ENCODE results near the gene TOMM34.

Gene TOMM34

GRCh38 chr20:44930517-44931168 lies 29.6 kb downstream of the TOMM34 start:
- DNase-seq (ENCODE audit: low read depth in 2 of 2), result no peak

- no peak for DNase-seq (ENCODE audit: low read depth in 2 of 2)
These were observed 31.6 kb downstream of the TOMM34 start for GRCh38 chr20:44928595-44928994.

GRCh38 chr20:44924541-44924940 lies 35.7 kb downstream of the TOMM34 start:
- DNase-seq (ENCODE audit: low read depth in 2 of 2), result no peak

DNA sequence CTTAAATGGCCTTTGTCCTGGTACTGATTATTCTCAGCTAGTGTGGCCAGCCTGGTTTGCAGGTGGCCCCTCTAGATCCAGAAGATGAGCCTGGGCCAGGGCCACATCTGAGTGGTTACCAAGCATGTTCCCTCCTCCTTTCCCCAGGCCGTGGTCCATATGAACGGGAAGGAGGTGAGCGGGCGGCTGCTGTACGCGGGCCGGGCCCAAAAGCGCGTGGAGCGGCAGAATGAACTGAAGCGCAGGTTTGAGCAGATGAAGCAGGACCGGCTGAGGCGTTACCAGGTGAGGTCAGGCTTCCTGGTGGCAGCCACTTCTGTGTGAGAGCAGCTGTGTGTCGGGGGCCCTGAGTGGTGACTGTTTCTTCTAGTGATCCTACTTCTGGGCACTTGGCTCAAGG lies 38.8 kb downstream of the TOMM34 start:
- no peak for DNase-seq (ENCODE audit: low read depth in 2 of 2)

DNA sequence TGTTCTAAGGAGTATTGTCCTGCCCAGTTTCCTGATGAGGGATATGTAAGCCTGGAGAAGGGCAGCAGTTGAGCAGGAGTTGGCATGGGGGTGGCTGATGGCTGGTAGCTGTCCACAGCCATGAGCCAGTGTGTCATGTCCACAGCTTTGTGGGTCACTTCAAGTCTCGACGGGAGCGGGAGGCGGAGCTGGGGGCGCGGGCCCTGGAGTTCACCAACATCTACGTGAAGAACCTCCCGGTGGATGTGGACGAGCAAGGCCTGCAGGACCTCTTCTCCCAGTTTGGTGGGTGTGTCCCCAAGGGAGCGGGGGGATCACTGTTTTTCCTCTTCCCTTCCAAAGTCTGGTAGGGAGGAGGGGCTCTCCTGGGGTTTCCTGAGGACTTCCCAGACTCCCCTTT lies 41.4 kb downstream of the TOMM34 start:
- no peak for DNase-seq (ENCODE audit: low read depth in 2 of 2)

DNA sequence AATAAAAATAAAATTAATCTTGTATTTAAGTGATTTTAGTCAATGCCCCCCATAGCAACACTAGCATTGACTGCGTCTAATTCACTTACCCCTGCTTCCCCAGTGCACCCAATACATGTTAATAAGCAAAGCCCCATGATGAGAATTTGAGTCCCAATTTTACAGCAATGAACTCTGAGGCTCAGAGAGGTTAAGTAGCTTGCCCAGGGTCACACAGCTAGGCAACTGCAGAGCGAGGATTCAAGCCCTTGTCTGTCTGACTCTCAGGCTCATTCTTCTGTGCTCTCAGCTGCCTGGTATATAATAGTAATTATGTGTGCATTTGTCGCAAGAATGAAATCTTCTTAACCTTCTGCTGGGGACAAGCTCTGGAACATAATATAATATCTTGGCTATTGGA lies 41.9 kb downstream of the TOMM34 start:
- no peak for DNase-seq (ENCODE audit: low read depth in 2 of 2)

GRCh38 chr20:44917399-44917798 lies 42.8 kb downstream of the TOMM34 start:
- no peak for DNase-seq (ENCODE audit: low read depth in 2 of 2)

- no peak for DNase-seq (ENCODE audit: low read depth in 2 of 2)
These were observed 43.6 kb downstream of the TOMM34 start for GRCh38 chr20:44916586-44916985.

- DNase-seq (ENCODE audit: low read depth in 2 of 2), result no peak
These were observed 45.3 kb downstream of the TOMM34 start for GRCh38 chr20:44914924-44915323.

- no peak for DNase-seq (ENCODE audit: low read depth in 2 of 2)
These were observed 48.0 kb downstream of the TOMM34 start for GRCh38 chr20:44912189-44912588.

DNA sequence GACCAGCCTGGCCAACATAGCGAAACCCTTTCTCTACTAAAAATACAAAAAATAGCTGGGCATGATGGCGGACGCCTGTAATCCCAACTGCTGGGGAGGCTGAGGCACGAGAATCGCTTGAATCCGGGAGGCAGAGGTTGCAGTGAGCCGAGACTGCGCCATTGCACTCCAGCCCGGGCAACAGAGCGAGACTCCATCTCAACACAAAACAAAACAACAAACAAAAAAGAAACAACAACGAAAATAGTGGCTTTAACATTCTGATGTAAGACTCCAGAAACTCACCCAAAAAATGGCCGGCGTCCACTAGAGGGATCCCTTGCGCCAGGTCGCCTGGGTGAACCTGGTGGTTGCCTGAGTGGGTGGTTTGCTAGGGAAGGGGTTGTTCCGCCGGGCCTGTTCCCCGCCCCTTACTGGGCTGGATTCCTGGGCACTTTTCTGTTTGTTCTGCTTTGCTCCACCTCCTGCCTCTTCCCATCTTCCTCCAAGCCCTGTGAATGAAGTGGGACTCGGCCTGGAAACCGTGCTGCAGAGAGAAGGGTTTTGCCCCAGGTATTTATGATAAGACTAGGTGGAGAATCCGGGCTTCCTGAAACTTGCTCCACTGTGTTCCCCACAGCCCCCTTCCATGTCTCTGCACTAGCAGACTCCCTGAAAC lies 48.8 kb downstream of the TOMM34 start:
- DNase-seq (ENCODE audit: low read depth in 2 of 2), result peak in 1 of 2 donors; percentile 10

DNA sequence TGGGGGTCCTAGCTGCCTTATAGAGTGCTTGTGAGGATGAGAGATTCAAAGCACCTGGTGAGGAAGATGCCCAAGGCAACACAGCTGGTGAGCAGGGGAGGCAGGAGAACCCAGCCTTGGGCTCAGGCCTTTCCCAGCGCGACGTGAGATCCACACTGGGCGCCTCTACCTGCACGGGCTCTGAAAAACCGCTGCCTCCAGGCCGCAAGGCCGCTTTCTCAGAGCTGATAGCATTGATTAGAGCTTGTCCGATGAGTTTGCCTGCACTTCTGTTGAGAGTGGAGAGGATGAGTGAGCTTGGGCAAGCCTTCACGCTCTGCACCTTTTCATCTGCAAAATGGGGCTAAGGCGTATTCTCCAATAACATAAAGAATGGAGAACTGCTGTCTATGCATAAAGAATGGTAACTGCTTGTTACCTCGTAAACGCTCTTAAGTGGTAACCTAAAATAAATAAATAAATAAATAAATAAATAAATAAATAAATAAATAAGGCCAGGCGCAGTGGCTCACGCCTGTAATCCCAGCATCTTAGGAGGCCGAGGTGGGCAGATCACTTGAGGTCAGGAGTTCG lies 49.4 kb downstream of the TOMM34 start:
- no peak for DNase-seq (ENCODE audit: low read depth in 2 of 2)

DNA sequence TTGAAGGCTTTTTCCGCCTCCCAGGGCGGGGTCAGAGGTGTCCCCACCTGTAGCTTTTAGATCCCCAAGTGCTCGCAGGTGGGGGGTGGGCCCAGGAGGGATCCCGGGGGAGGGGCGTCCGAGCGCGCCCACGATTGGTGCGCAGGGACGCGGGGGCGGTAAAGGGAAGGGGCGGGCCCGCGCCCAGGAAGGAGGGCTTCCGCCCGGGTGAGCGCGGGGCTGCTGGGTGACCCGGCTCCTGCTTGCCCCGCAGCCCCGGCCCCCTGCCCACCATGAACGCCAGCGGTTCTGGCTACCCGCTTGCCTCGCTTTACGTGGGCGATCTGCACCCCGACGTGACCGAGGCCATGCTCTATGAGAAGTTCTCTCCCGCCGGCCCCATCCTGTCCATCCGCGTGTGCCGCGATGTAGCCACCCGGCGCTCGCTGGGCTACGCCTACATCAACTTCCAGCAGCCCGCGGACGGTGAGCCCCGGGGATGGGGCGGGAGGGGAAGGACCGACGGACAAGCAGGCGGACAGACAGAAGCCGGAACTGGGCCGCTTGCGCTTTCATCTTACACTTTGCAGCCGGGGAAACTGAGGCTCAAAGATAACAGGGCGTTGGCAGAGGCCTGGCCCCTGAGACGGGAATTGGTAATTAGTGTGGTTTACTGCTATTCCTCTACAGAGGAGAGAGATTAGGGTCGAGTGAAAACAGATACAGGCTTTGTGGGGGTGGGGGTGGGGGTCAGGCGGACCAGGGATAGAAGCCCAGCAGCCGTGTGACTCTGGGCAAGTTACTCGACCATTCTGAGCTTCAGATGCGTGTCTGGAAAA lies 50.1 kb downstream of the TOMM34 start, which contains the start of gene PABPC1L:
Gene PABPC1L, plus strand, starts transcription at position 189 of the 818 bp plus-strand sequence. Its CDS starts 84 bp downstream, at position 273.
- peak; percentile 47 to 61 for DNase-seq (ENCODE audit: low read depth in 2 of 2)

DNA sequence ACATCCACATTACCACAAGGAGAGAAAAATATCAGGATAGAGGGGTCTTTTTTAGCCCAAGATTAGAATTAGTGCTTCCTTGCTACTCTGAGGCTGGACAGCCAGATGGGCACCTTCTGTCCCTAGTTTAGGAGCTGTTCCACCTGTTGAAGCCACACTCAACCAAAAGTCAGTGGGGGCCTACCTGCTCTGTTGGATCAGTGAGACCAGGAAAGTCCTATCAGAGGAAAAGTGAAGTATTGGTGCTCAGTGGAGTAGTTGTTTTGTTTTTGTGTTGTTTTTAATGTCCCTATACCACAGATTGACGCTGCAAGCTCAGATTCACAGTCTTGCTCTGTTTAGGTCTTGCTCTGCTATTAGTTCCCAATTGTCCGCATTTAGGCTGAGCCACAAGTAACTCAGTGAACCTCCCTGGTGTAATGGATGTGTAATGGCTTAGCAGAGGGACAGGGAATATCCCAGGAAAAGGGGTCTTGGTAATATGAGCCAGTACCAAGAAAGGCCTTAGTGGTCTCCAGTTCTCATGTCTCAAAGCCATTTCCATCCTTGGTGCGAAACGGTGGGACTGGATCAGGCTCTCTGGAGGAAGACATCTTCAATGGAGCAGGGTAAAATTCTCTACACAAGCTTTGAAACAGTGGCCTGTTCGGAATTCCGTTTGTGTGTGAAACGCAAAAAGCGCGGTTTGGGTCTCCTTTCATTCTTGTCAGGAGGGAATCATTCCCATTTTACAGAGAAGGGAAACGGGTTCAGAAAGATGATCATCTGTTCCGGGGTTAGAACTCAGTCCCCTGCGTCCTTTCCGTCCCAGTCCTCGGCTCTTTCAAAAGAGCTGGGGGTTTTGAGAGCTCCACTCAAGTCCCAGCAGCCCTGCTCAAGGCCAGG lies 51.0 kb downstream of the TOMM34 start:
- no peak for DNase-seq (ENCODE audit: low read depth in 2 of 2)

GRCh38 chr20:44904377-44904776 lies 55.8 kb downstream of the TOMM34 start:
- no peak for DNase-seq (ENCODE audit: low read depth in 2 of 2)

GRCh38 chr20:44901974-44902373 lies 58.2 kb downstream of the TOMM34 start:
- DNase-seq (ENCODE audit: low read depth in 2 of 2), result no peak

GRCh38 chr20:44900231-44900854 lies 59.9 kb downstream of the TOMM34 start:
- no peak for DNase-seq (ENCODE audit: low read depth in 2 of 2)

- DNase-seq (ENCODE audit: low read depth in 2 of 2), result no peak
These were observed 63.1 kb downstream of the TOMM34 start for GRCh38 chr20:44897133-44897532.

- DNase-seq (ENCODE audit: low read depth in 2 of 2), result no peak
These were observed 63.6 kb downstream of the TOMM34 start for GRCh38 chr20:44896583-44896982.

- DNase-seq (ENCODE audit: low read depth in 2 of 2), result no peak
These were observed 65.2 kb downstream of the TOMM34 start for GRCh38 chr20:44894959-44895358.
